ENCODE data around the gene CDYL. TPM values are rescaled to one million over a fixed set of nuclear protein-coding genes. Genes with fewer than 3 reads are reported as not detected.

The CDYL gene
- total RNA-seq, 1 experiment from 2014 or later, result 38.4 TPM

- no peaks in the 10 kb centered on the region for H3K9me2 ChIP-seq (replicated peaks; ENCODE audit: low read length)
- intact Hi-C loops (cut with micrococcal nuclease), result no loop called here
- DNase-seq (no peak), ATAC-seq (no peak)
- H3K27ac ChIP-seq (ENCODE audit: low read length), result no peak overlapping the region
- H2AFZ ChIP-seq (ENCODE audit: low read length), result no peak overlapping the region
- H3K36me3 ChIP-seq (ENCODE audit: low read depth, low read length), result no peaks in the 10 kb centered on the region
- no peaks in the 10 kb centered on the region for H3F3A ChIP-seq (ENCODE audit: low read length, unreplicated experiment)
- no peaks in the 10 kb centered on the region for H3K27me3 ChIP-seq (ENCODE audit: low read length)
- H3K9ac ChIP-seq (ENCODE audit: low read length), result no peak overlapping the region
- peaks cover 24% of the 10 kb centered on the region; the same call in 1 of the 2 replicates for H4K20me1 ChIP-seq (ENCODE audit: low read length)
- no peaks in the 10 kb centered on the region for H3K9me3 ChIP-seq (ENCODE audit: low read length)
- no peak overlapping the region for H3K4me3 ChIP-seq (ENCODE audit: low read length)
- H3K4me2 ChIP-seq (ENCODE audit: low read length), result no peak overlapping the region
- ChIA-PET POLR2A (ENCODE audit: unreplicated experiment) (no interaction called here), CTCF (no interaction called here)
- BruUV-seq (replicated peaks), result no TSS peak
- TF ChIP-seq EZH2phosphoT487 (IDR thresholded peaks at IDR 0.05; ENCODE audit: borderline replicate concordance, low read length) (no peak), CTCF (conservative IDR thresholded peaks at IDR 0.05; ENCODE audit: low read depth, low read length) (no peak), EZH2 (IDR thresholded peaks at IDR 0.05; ENCODE audit: low read length, unreplicated experiment) (no peak)
- no peaks in the 10 kb centered on the region for H3K4me1 ChIP-seq (ENCODE audit: insufficient read depth, low read length)
- H3K79me2 ChIP-seq (ENCODE audit: low read length), result peaks cover 89% of the 10 kb centered on the region
These were observed 64.0 kb downstream of the CDYL start for GRCh38 chr6:4840169-4840568.

- CTCF ChIA-PET, result no interaction called here
- no TSS peak for BruUV-seq (replicated peaks)
- Histone ChIP-seq H3K9me3 (ENCODE audit: low read length) (0 out of 2 replicates have a peak, but pooled peaks cover 4% of the 10 kb centered on the region), H3F3A (ENCODE audit: low read length, unreplicated experiment) (no peaks in the 10 kb centered on the region), H3K36me3 (ENCODE audit: low read depth, low read length) (no peaks in the 10 kb centered on the region), H3K4me1 (ENCODE audit: insufficient read depth, low read length) (peaks cover 10% of the 10 kb centered on the region), H3K27ac (ENCODE audit: low read length) (no peak overlapping the region), H3K4me2 (ENCODE audit: low read length) (no peak overlapping the region), H3K79me2 (ENCODE audit: low read length) (peaks cover 97% of the 10 kb centered on the region), H3K9ac (ENCODE audit: low read length) (no peak overlapping the region), H3K27me3 (ENCODE audit: low read length) (no peaks in the 10 kb centered on the region), H2AFZ (ENCODE audit: low read length) (no peak overlapping the region), H3K9me2 (replicated peaks; ENCODE audit: low read length) (no peaks in the 10 kb centered on the region), H4K20me1 (ENCODE audit: low read length) (peaks cover 45% of the 10 kb centered on the region), H3K4me3 (ENCODE audit: low read length) (no peak overlapping the region)
- DNase-seq (no peak), ATAC-seq (no peak)
- POLR2A ChIA-PET (ENCODE audit: unreplicated experiment), result no interaction called here
- intact Hi-C loops (cut with micrococcal nuclease), result no loop called here
- no peak for TF ChIP-seq EZH2phosphoT487 (IDR thresholded peaks at IDR 0.05; ENCODE audit: borderline replicate concordance, low read length)
- TF ChIP-seq EZH2 (IDR thresholded peaks at IDR 0.05; ENCODE audit: low read length, unreplicated experiment), result no peak
- TF ChIP-seq CTCF (conservative IDR thresholded peaks at IDR 0.05; ENCODE audit: low read depth, low read length), result peak; percentile 71
These were observed 67.9 kb downstream of the CDYL start for GRCh38 chr6:4844108-4844507.

GRCh38 chr6:4846387-4846786 lies 70.2 kb downstream of the CDYL start:
- POLR2A ChIA-PET (ENCODE audit: unreplicated experiment), result no interaction called here
- BruUV-seq (replicated peaks), result no TSS peak

More at GRCh38 chr6:4846387-4846786, 70.2 kb downstream of the CDYL start:
- Histone ChIP-seq H3K27ac (ENCODE audit: low read length) (no peak overlapping the region), H4K20me1 (ENCODE audit: low read length) (peaks cover 52% of the 10 kb centered on the region), H3K4me3 (ENCODE audit: low read length) (no peak overlapping the region), H3K9ac (ENCODE audit: low read length) (no peak overlapping the region), H3K9me2 (replicated peaks; ENCODE audit: low read length) (no peaks in the 10 kb centered on the region), H3K27me3 (ENCODE audit: low read length) (no peaks in the 10 kb centered on the region), H3K4me2 (ENCODE audit: low read length) (no peak overlapping the region), H3K36me3 (ENCODE audit: low read depth, low read length) (no peaks in the 10 kb centered on the region), H2AFZ (ENCODE audit: low read length) (no peak overlapping the region), H3F3A (ENCODE audit: low read length, unreplicated experiment) (no peaks in the 10 kb centered on the region), H3K79me2 (ENCODE audit: low read length) (peaks cover 97% of the 10 kb centered on the region), H3K9me3 (ENCODE audit: low read length) (0 out of 2 replicates have a peak, but pooled peaks cover 4% of the 10 kb centered on the region), H3K4me1 (ENCODE audit: insufficient read depth, low read length) (peaks cover 14% of the 10 kb centered on the region)
- TF ChIP-seq CTCF (conservative IDR thresholded peaks at IDR 0.05; ENCODE audit: low read depth, low read length) (no peak), EZH2phosphoT487 (IDR thresholded peaks at IDR 0.05; ENCODE audit: borderline replicate concordance, low read length) (no peak), EZH2 (IDR thresholded peaks at IDR 0.05; ENCODE audit: low read length, unreplicated experiment) (no peak)
- CTCF ChIA-PET, result no interaction called here
- DNase-seq (no peak), ATAC-seq (no peak)
- intact Hi-C loops (cut with micrococcal nuclease), result no loop called here

Measured in PC-3 (cell line).